Measurements from ENCODE around the gene TMEM145. TPM values are rescaled to one million over a fixed set of nuclear protein-coding genes. Genes with fewer than 3 reads are reported as not detected.

TMEM145 gene
- total RNA-seq, 2 experiments from 2014 or later: 1.8 TPM; not detected in 1

- ChIA-PET CTCF (ENCODE audit: unreplicated experiment) (no interaction called here), POLR2A (no interaction called here)
- peaks cover 2% of the 10 kb centered on the region; the same call in 1 of the 2 replicates for H3K9me3 ChIP-seq (ENCODE audit: low read length)
- peaks cover 4% of the 10 kb centered on the region for H3K36me3 ChIP-seq (ENCODE audit: insufficient read depth, low read length)
- H3K9me2 ChIP-seq (ENCODE audit: insufficient read depth, low read length): no peaks in the 10 kb centered on the region
- no peak overlapping the region for H2AFZ ChIP-seq (ENCODE audit: low read length)
- intact Hi-C loops (cut with micrococcal nuclease; ENCODE audit: unreplicated experiment): no loop called here
- no peak overlapping the region for H3K4me2 ChIP-seq (ENCODE audit: low read length)
- TF ChIP-seq CTCF (conservative IDR thresholded peaks at IDR 0.05; ENCODE audit: low read length) (no peak), EZH2phosphoT487 (IDR thresholded peaks at IDR 0.05; ENCODE audit: borderline replicate concordance, low read depth, low read length) (no peak)
- H4K20me1 ChIP-seq (ENCODE audit: insufficient read depth, low read length): no peaks in the 10 kb centered on the region
- no TSS peak for BruUV-seq (replicated peaks)
- peaks cover 7% of the 10 kb centered on the region for H3K4me1 ChIP-seq (ENCODE audit: insufficient read depth, low read length, poor library complexity, severe bottlenecking)
- DNase-seq (ENCODE audit: low spot score): no peak
- no peaks in the 10 kb centered on the region for H3K79me2 ChIP-seq (ENCODE audit: insufficient read depth, low read depth, low read length)
- no peak overlapping the region for H3K4me3 ChIP-seq (ENCODE audit: low read depth, low read length, poor library complexity, severe bottlenecking)
- H3K27ac ChIP-seq (ENCODE audit: low read depth, low read length, poor library complexity, severe bottlenecking): no peak overlapping the region
Measured at GRCh38 chr19:42369433-42370067, 56.4 kb downstream of the TMEM145 start.

GRCh38 chr19:42370068-42370520 is 57.0 kb downstream of the TMEM145 start:
- ChIA-PET POLR2A (no interaction called here), CTCF (ENCODE audit: unreplicated experiment) (no interaction called here)
- no peaks in the 10 kb centered on the region for H3K79me2 ChIP-seq (ENCODE audit: insufficient read depth, low read depth, low read length)
- H3K36me3 ChIP-seq (ENCODE audit: insufficient read depth, low read length): no peaks in the 10 kb centered on the region; the same call in 1 of the 2 replicates
- H4K20me1 ChIP-seq (ENCODE audit: insufficient read depth, low read length): no peaks in the 10 kb centered on the region
- no peak overlapping the region for H2AFZ ChIP-seq (ENCODE audit: low read length)
- H3K4me2 ChIP-seq (ENCODE audit: low read length): no peak overlapping the region
- H3K4me1 ChIP-seq (ENCODE audit: insufficient read depth, low read length, poor library complexity, severe bottlenecking): peaks cover 7% of the 10 kb centered on the region
- no peak for DNase-seq (ENCODE audit: low spot score)
- H3K9me3 ChIP-seq (ENCODE audit: low read length): no peaks in the 10 kb centered on the region
- intact Hi-C loops (cut with micrococcal nuclease; ENCODE audit: unreplicated experiment): no loop called here
- H3K9me2 ChIP-seq (ENCODE audit: insufficient read depth, low read length): no peaks in the 10 kb centered on the region
- H3K27ac ChIP-seq (ENCODE audit: low read depth, low read length, poor library complexity, severe bottlenecking): no peak overlapping the region
- BruUV-seq (replicated peaks): no TSS peak
- H3K4me3 ChIP-seq (ENCODE audit: low read depth, low read length, poor library complexity, severe bottlenecking): no peak overlapping the region
- TF ChIP-seq EZH2phosphoT487 (IDR thresholded peaks at IDR 0.05; ENCODE audit: borderline replicate concordance, low read depth, low read length) (no peak), CTCF (conservative IDR thresholded peaks at IDR 0.05; ENCODE audit: low read length) (no peak)

- POLR2A ChIA-PET: no interaction called here
- H3K9me2 ChIP-seq (ENCODE audit: insufficient read depth, low read length): no peaks in the 10 kb centered on the region
- H3K79me2 ChIP-seq (ENCODE audit: insufficient read depth, low read depth, low read length): no peaks in the 10 kb centered on the region
- H3K4me2 ChIP-seq (ENCODE audit: low read length): no peak overlapping the region
- intact Hi-C loops (cut with micrococcal nuclease; ENCODE audit: unreplicated experiment): no loop called here
- H3K27ac ChIP-seq (ENCODE audit: low read depth, low read length, poor library complexity, severe bottlenecking): no peak overlapping the region
- TF ChIP-seq EZH2phosphoT487 (IDR thresholded peaks at IDR 0.05; ENCODE audit: borderline replicate concordance, low read depth, low read length): no peak
- no peak for TF ChIP-seq CTCF (conservative IDR thresholded peaks at IDR 0.05; ENCODE audit: low read length)
- peaks cover 4% of the 10 kb centered on the region for H3K4me1 ChIP-seq (ENCODE audit: insufficient read depth, low read length, poor library complexity, severe bottlenecking)
- CTCF ChIA-PET (ENCODE audit: unreplicated experiment): no interaction called here
- no TSS peak for BruUV-seq (replicated peaks)
- H3K4me3 ChIP-seq (ENCODE audit: low read depth, low read length, poor library complexity, severe bottlenecking): no peak overlapping the region
- H3K9me3 ChIP-seq (ENCODE audit: low read length): no peaks in the 10 kb centered on the region
- no peak for DNase-seq (ENCODE audit: low spot score)
- no peak overlapping the region for H2AFZ ChIP-seq (ENCODE audit: low read length)
- no peaks in the 10 kb centered on the region for H3K36me3 ChIP-seq (ENCODE audit: insufficient read depth, low read length)
- H4K20me1 ChIP-seq (ENCODE audit: insufficient read depth, low read length): no peaks in the 10 kb centered on the region
Measured at GRCh38 chr19:42370626-42371175, 57.6 kb downstream of the TMEM145 start.

Data from OCI-LY7 (cell line).